NCI-H446 treated with DMSO at 0.1 percent for 48 hours (cell line): ENCODE measurements around the gene SPESP1.
"Not testable (repeated sequence)": the region's sequence is repeated elsewhere in the genome, so short reads cannot be mapped to it uniquely, and the experiment has no call there.

Experiments used
- DNase-seq: peaks from one replicate; lab custom pipeline; 2025; lab: John Stamatoyannopoulos, UW

The SPESP1 gene

GRCh38 chr15:68963719-68964118 lies 33.4 kb downstream of the SPESP1 start:
- not testable (repeated sequence) for DNase-seq

- no peak for DNase-seq
Measured at GRCh38 chr15:68966996-68967395, 36.7 kb downstream of the SPESP1 start.

- DNase-seq, result no peak
Measured at GRCh38 chr15:68967948-68968347, 37.6 kb downstream of the SPESP1 start.

GRCh38 chr15:68969298-68969697 lies 39.0 kb downstream of the SPESP1 start:
- DNase-seq, result no peak

- no peak for DNase-seq
Measured at GRCh38 chr15:68972201-68973065, 42.1 kb downstream of the SPESP1 start.

GRCh38 chr15:68975651-68976160 lies 45.4 kb downstream of the SPESP1 start:
- DNase-seq, result not testable (repeated sequence)

GRCh38 chr15:68977426-68977825 lies 47.1 kb downstream of the SPESP1 start:
- not testable (repeated sequence) for DNase-seq

GRCh38 chr15:68979006-68979405 lies 48.7 kb downstream of the SPESP1 start:
- no peak for DNase-seq

GRCh38 chr15:68979816-68980215 lies 49.5 kb downstream of the SPESP1 start:
- DNase-seq, result no peak

- DNase-seq, result no peak
Measured at GRCh38 chr15:68980786-68981185, 50.5 kb downstream of the SPESP1 start.

- peak; percentile 12 for DNase-seq
Measured at GRCh38 chr15:68981941-68982340, 51.6 kb downstream of the SPESP1 start.

GRCh38 chr15:68982976-68983563 lies 52.7 kb downstream of the SPESP1 start:
- no peak for DNase-seq

- DNase-seq, result no peak
Measured at GRCh38 chr15:68983961-68984481, 53.7 kb downstream of the SPESP1 start.

- no peak for DNase-seq
Measured at GRCh38 chr15:68984586-68984985, 54.3 kb downstream of the SPESP1 start.

- no peak for DNase-seq
Measured at GRCh38 chr15:68985361-68985891, 55.1 kb downstream of the SPESP1 start.

- no peak for DNase-seq
Measured at GRCh38 chr15:68986322-68986721, 56.0 kb downstream of the SPESP1 start.

GRCh38 chr15:68987120-68987519 lies 56.8 kb downstream of the SPESP1 start:
- no peak for DNase-seq

- no peak for DNase-seq
Measured at GRCh38 chr15:68987676-68988075, 57.4 kb downstream of the SPESP1 start.

GRCh38 chr15:68989541-68990230 lies 59.4 kb downstream of the SPESP1 start:
- no peak for DNase-seq

- no peak for DNase-seq
Measured at GRCh38 chr15:68990231-68990991, 60.1 kb downstream of the SPESP1 start.

GRCh38 chr15:68990992-68991500 lies 60.7 kb downstream of the SPESP1 start:
- no peak for DNase-seq
